ENCODE measurements around the gene ZNF565. TPM values are rescaled to one million over a fixed set of nuclear protein-coding genes. Genes with fewer than 3 reads are reported as not detected.
A peak's percentile ranks its signal among the peaks of the same experiment; 100 is the strongest.

The ZNF565 gene
- total and polyA plus RNA-seq, 2 of the 13 experiments (the other 11 are each of a cell fraction or from before 2014, with no cell fraction given) = 1.8 to 5.2 TPM

DNA sequence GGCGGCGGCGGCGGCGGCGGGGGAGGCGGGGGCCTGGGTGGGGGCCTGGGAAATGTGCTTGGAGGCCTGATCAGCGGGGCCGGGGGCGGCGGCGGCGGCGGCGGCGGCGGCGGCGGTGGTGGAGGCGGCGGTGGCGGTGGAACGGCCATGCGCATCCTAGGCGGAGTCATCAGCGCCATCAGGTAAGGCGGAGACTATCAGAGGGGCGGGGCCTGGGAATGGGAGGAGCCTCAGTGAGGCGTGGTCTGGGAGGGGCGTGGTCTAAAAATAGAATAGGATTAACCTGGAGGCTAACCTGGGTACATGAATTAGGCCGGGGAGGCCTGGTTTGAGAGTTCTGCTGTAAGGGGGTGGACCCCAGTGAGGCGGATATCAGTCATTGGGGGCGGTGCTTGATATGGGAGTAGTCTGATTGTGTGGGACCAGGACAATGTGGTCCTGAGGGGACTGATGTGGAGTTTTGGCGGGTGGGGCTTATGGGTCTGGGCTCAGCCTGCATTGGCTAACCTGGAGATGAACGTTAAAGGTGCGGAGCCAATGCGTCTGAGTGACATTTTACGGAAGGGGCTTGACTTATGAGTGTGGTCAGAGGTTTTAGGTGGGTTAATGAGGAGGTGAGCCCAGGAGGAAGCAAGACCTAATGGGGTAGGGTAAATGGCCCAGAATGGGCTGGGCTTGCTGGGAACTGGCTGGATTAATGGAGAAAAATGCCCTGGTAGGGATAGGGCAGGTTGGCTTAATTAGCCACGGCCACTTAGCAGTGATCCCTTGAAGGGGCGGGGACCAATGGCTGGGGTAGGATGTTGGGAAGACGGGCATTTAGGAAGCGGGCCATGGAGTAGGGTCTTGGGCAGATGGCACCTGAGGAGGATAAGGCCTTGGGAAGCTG, 73.2 kb downstream of the ZNF565 start (continued):
- TF ChIP-seq, protein P1, sequence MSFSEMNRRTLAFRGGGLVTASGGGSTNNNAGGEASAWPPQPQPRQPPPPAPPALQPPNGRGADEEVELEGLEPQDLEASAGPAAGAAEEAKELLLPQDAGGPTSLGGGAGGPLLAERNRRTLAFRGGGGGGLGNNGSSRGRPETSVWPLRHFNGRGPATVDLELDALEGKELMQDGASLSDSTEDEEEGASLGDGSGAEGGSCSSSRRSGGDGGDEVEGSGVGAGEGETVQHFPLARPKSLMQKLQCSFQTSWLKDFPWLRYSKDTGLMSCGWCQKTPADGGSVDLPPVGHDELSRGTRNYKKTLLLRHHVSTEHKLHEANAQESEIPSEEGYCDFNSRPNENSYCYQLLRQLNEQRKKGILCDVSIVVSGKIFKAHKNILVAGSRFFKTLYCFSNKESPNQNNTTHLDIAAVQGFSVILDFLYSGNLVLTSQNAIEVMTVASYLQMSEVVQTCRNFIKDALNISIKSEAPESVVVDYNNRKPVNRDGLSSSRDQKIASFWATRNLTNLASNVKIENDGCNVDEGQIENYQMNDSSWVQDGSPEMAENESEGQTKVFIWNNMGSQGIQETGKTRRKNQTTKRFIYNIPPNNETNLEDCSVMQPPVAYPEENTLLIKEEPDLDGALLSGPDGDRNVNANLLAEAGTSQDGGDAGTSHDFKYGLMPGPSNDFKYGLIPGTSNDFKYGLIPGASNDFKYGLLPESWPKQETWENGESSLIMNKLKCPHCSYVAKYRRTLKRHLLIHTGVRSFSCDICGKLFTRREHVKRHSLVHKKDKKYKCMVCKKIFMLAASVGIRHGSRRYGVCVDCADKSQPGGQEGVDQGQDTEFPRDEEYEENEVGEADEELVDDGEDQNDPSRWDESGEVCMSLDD (CRISPR knock-in tag; IDR thresholded peaks at IDR 0.05; ENCODE audit: borderline replicate concordance) = no peak
- TF ChIP-seq SP1 (IDR thresholded peaks at IDR 0.05) (no peak), SP1 (CRISPR knock-in tag; IDR thresholded peaks at IDR 0.05) (peak; percentile 29; the same call in 1 of the 2 replicates), ZNF652 (CRISPR knock-in tag; IDR thresholded peaks at IDR 0.05; ENCODE audit: borderline replicate concordance, low read depth) (no peak), ZNF678 (CRISPR knock-in tag; IDR thresholded peaks at IDR 0.05) (no peak), EP300 (IDR thresholded peaks at IDR 0.05; ENCODE audit: low read depth in 2 of 2, low read length in 2 of 2) (no peak), EP300 (CRISPR knock-in tag; IDR thresholded peaks at IDR 0.05; ENCODE audit: borderline replicate concordance) (no peak), NFE2L1 (CRISPR knock-in tag; IDR thresholded peaks at IDR 0.05; ENCODE audit: borderline replicate concordance) (no peak), MEIS2 (CRISPR knock-in tag; IDR thresholded peaks at IDR 0.05) (no peak), KAT8 (CRISPR knock-in tag; IDR thresholded peaks at IDR 0.05) (no peak), ERF (CRISPR knock-in tag; IDR thresholded peaks at IDR 0.05) (no peak)
- TF ChIP-seq, protein P2, sequence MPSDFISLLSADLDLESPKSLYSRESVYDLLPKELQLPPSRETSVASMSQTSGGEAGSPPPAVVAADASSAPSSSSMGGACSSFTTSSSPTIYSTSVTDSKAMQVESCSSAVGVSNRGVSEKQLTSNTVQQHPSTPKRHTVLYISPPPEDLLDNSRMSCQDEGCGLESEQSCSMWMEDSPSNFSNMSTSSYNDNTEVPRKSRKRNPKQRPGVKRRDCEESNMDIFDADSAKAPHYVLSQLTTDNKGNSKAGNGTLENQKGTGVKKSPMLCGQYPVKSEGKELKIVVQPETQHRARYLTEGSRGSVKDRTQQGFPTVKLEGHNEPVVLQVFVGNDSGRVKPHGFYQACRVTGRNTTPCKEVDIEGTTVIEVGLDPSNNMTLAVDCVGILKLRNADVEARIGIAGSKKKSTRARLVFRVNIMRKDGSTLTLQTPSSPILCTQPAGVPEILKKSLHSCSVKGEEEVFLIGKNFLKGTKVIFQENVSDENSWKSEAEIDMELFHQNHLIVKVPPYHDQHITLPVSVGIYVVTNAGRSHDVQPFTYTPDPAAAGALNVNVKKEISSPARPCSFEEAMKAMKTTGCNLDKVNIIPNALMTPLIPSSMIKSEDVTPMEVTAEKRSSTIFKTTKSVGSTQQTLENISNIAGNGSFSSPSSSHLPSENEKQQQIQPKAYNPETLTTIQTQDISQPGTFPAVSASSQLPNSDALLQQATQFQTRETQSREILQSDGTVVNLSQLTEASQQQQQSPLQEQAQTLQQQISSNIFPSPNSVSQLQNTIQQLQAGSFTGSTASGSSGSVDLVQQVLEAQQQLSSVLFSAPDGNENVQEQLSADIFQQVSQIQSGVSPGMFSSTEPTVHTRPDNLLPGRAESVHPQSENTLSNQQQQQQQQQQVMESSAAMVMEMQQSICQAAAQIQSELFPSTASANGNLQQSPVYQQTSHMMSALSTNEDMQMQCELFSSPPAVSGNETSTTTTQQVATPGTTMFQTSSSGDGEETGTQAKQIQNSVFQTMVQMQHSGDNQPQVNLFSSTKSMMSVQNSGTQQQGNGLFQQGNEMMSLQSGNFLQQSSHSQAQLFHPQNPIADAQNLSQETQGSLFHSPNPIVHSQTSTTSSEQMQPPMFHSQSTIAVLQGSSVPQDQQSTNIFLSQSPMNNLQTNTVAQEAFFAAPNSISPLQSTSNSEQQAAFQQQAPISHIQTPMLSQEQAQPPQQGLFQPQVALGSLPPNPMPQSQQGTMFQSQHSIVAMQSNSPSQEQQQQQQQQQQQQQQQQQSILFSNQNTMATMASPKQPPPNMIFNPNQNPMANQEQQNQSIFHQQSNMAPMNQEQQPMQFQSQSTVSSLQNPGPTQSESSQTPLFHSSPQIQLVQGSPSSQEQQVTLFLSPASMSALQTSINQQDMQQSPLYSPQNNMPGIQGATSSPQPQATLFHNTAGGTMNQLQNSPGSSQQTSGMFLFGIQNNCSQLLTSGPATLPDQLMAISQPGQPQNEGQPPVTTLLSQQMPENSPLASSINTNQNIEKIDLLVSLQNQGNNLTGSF (CRISPR knock-in tag; IDR thresholded peaks at IDR 0.05) = no peak
- TF ChIP-seq, protein P3, sequence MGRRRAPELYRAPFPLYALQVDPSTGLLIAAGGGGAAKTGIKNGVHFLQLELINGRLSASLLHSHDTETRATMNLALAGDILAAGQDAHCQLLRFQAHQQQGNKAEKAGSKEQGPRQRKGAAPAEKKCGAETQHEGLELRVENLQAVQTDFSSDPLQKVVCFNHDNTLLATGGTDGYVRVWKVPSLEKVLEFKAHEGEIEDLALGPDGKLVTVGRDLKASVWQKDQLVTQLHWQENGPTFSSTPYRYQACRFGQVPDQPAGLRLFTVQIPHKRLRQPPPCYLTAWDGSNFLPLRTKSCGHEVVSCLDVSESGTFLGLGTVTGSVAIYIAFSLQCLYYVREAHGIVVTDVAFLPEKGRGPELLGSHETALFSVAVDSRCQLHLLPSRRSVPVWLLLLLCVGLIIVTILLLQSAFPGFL (CRISPR knock-in tag; IDR thresholded peaks at IDR 0.05) = no peak
- TF ChIP-seq, protein P4, sequence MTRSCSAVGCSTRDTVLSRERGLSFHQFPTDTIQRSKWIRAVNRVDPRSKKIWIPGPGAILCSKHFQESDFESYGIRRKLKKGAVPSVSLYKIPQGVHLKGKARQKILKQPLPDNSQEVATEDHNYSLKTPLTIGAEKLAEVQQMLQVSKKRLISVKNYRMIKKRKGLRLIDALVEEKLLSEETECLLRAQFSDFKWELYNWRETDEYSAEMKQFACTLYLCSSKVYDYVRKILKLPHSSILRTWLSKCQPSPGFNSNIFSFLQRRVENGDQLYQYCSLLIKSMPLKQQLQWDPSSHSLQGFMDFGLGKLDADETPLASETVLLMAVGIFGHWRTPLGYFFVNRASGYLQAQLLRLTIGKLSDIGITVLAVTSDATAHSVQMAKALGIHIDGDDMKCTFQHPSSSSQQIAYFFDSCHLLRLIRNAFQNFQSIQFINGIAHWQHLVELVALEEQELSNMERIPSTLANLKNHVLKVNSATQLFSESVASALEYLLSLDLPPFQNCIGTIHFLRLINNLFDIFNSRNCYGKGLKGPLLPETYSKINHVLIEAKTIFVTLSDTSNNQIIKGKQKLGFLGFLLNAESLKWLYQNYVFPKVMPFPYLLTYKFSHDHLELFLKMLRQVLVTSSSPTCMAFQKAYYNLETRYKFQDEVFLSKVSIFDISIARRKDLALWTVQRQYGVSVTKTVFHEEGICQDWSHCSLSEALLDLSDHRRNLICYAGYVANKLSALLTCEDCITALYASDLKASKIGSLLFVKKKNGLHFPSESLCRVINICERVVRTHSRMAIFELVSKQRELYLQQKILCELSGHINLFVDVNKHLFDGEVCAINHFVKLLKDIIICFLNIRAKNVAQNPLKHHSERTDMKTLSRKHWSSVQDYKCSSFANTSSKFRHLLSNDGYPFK (CRISPR knock-in tag; IDR thresholded peaks at IDR 0.05; ENCODE audit: borderline replicate concordance) = 0 out of 2 replicates have a peak, but pooled peaks have one; percentile 17

Data from HepG2 (cell line).